Lung microvascular endothelial cell (primary cell): Measurements from ENCODE around the gene CIB1. TPM values are rescaled to one million over a fixed set of nuclear protein-coding genes. Genes with fewer than 3 reads are reported as not detected.
"Not testable (repeated sequence)": the region's sequence is repeated elsewhere in the genome, so short reads cannot be mapped to it uniquely, and the experiment has no call there.

ENCODE experiments used
- DNase-seq, 2 donors: peaks; one replicate each; pipeline versions ENCODE4 v3.0.0 to v3.0.0-alpha.2; 2010; ENCODE audit warnings: low read depth in 2 of 2
- total RNA-seq: library from RNA; depleted of rRNA; stranded (reverse); fragments of >200 nt; gene quantifications from 2 replicates; pipeline ENCODE4 v1.2.1, GENCODE V29; 2014

Gene CIB1
- total RNA-seq, result 31.2 and 36.0 TPM in 2 replicates

GRCh38 chr15:90233387-90234095, at the start of gene CIB1:
Gene CIB1 (minus strand): TSS chr15:90233941. CDS start chr15:90233885, 56 bp downstream.
- DNase-seq, result peak; percentile 47 to 97

- not testable (repeated sequence) for DNase-seq
Measured at GRCh38 chr15:90281637-90282036, 47.9 kb upstream of the CIB1 start.

GRCh38 chr15:90280743-90281142, 47.0 kb upstream of the CIB1 start:
- DNase-seq, result not testable (repeated sequence)

- not testable (repeated sequence) for DNase-seq
Measured at GRCh38 chr15:90278467-90278866, 44.7 kb upstream of the CIB1 start.

- no peak for DNase-seq
Measured at GRCh38 chr15:90271459-90272166, 37.9 kb upstream of the CIB1 start.

GRCh38 chr15:90270502-90271150, 36.9 kb upstream of the CIB1 start:
- DNase-seq, result no peak

- DNase-seq, result no peak
Measured at GRCh38 chr15:90268415-90268814, 34.7 kb upstream of the CIB1 start.

- peak; percentile 53 to 57 for DNase-seq
Measured at GRCh38 chr15:90266485-90266884, 32.7 kb upstream of the CIB1 start.

GRCh38 chr15:90266061-90266431, 32.3 kb upstream of the CIB1 start:
- DNase-seq, result peak; percentile 37 to 48

- peak; percentile 93 to 95 for DNase-seq
Measured at GRCh38 chr15:90265271-90266060, 31.7 kb upstream of the CIB1 start, which contains the start of gene NGRN. Gene NGRN (plus strand): TSS chr15:90265672. CDS start chr15:90265713, 41 bp downstream.

- peak; percentile 36 to 57 for DNase-seq
Measured at GRCh38 chr15:90264671-90265070, 30.9 kb upstream of the CIB1 start.

- peak; percentile 12 to 37 for DNase-seq
Measured at GRCh38 chr15:90262426-90262825, 28.7 kb upstream of the CIB1 start.

- peak; percentile 87 to 92 for DNase-seq
Measured at GRCh38 chr15:90261811-90262210, 28.1 kb upstream of the CIB1 start.

- peak; percentile 57 to 85 for DNase-seq
Measured at GRCh38 chr15:90260731-90261130, 27.0 kb upstream of the CIB1 start.

- DNase-seq, result peak; percentile 18 to 66
Measured at GRCh38 chr15:90259524-90259923, 25.8 kb upstream of the CIB1 start.

GRCh38 chr15:90257776-90258175, 24.0 kb upstream of the CIB1 start:
- DNase-seq, result no peak

- peak; percentile 85 to 93 for DNase-seq
Measured at GRCh38 chr15:90249203-90249863, 15.6 kb upstream of the CIB1 start, which contains the start of gene TTLL13. Gene TTLL13 (plus strand): TSS chr15:90249556. CDS start chr15:90250631, 1,075 bp downstream.

GRCh38 chr15:90248789-90249202, 15.1 kb upstream of the CIB1 start:
- DNase-seq, result no peak

- DNase-seq, result no peak
Measured at GRCh38 chr15:90243943-90244639, 10.3 kb upstream of the CIB1 start.
